Stomach (tissue), 4 donors: ENCODE data around the gene C10orf67.

ENCODE experiments used
- CTCF ChIP-seq, 7 experiments: fragments of 450-650 bp in 4 of 7; fragments of 200-600 bp in 3 of 7; sonication (generic) in 3 of 7; IDR thresholded peaks; one replicate each; pipeline ENCODE4 v1.5.1; 2016 to 2019; ENCODE audit warnings: antibody characterized with exemption in 7 of 7, control low read depth in 2 of 7, mild to moderate bottlenecking in 1 of 7
- EP300 ChIP-seq: sonication (generic); formaldehyde crosslinking; IDR thresholded peaks from one replicate; pipeline ENCODE4 v1.6.1; 2017; ENCODE audit warnings: antibody characterized with exemption
- POLR2A ChIP-seq, 4 donors: fragments of 450-650 bp; IDR thresholded peaks; one replicate each; pipeline ENCODE4 v1.6.1; 2016; ENCODE audit warnings: antibody characterized with exemption in 4 of 4, control low read depth in 2 of 4, mild to moderate bottlenecking in 1 of 4, moderate library complexity in 1 of 4
- POLR2AphosphoS5 ChIP-seq, 3 donors: sonication (generic); formaldehyde crosslinking; IDR thresholded peaks; one replicate each; pipeline ENCODE4 v1.6.1; 2016; ENCODE audit warnings: antibody characterized with exemption in 3 of 3

- TF ChIP-seq POLR2A (IDR thresholded peaks at IDR 0.05) (no peak), POLR2AphosphoS5 (IDR thresholded peaks at IDR 0.05) (no peak), CTCF (IDR thresholded peaks at IDR 0.05) (no peak), EP300 (no peak)
These were observed 7.4 kb upstream of the C10orf67 start for GRCh38 chr10:23351926-23352519.
